Measurements from ENCODE around the gene BTBD6. TPM values are rescaled to one million over a fixed set of nuclear protein-coding genes. Genes with fewer than 3 reads are reported as not detected.

The BTBD6 gene
- total and polyA plus RNA-seq, 2 donors (not counting 3 experiments of a cell fraction or from before 2014, with no cell fraction given), result 63.1 to 65.0 TPM

DNA sequence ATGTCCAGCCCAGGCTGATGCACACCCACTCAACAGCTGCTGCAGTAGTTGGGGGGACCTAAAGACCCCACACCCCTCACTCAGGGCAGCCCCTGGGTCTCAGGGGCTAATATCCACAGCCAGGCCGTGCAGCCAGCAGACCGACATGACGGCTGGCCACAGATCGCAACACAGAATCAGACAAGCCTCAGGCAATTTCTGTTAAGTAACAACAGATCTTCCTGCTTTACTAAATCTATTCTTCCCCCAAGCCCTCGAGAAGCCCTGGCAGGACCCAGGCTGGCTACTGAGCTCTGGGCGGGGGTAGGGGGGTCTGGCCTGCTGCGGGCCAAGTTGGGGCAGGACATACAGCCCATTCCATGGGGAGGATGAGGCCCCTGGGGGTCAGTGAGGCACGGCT is 39.2 kb upstream of the BTBD6 start:
- dilution Hi-C loops (cut with MboI; ENCODE audit: extremely low pct_ligation_motif_present, low sequenced_read_pairs), result no loop called here

More for the DNA sequence above, 39.2 kb upstream of the BTBD6 start:
- Histone ChIP-seq H3K36me3 (ENCODE audit: control insufficient read depth in 2 of 2, extremely low read depth in 1 of 2, insufficient read depth in 2 of 2, low read length in 2 of 2) (peaks cover 0 to 12% of the 10 kb centered on the region in 2 experiments), H3K4me3 (replicated peaks in 1 of 3; ENCODE audit: insufficient read depth in 1 of 3, low read depth in 1 of 3, low read length in 3 of 3) (no peak overlapping the region), H3K27ac (ENCODE audit: insufficient read depth, low read depth, low read length) (no peak overlapping the region), H3K4me2 (ENCODE audit: insufficient read depth, low read length) (no peak overlapping the region), H3K9me1 (replicated peaks; ENCODE audit: control insufficient read depth, extremely low read depth, insufficient read depth, low read length) (no peaks in the 10 kb centered on the region), H3K9ac (replicated peaks; ENCODE audit: extremely low read depth, insufficient read depth, low read length) (no peak overlapping the region), H3K9me3 (replicated peaks; ENCODE audit: control insufficient read depth, insufficient read depth, low read length) (no peaks in the 10 kb centered on the region), H3K4me1 (ENCODE audit: control insufficient read depth, extremely low read depth, insufficient read depth, low read length) (no peaks in the 10 kb centered on the region), H2AFZ (ENCODE audit: low read depth, low read length) (no peak overlapping the region), H4K20me1 (replicated peaks; ENCODE audit: control insufficient read depth, extremely low read depth, insufficient read depth, low read length) (no peaks in the 10 kb centered on the region), H3K27me3 (ENCODE audit: control insufficient read depth in 2 of 2, insufficient read depth in 2 of 2, low read length in 2 of 2) (no peaks in the 10 kb centered on the region), H3K79me2 (ENCODE audit: control insufficient read depth, insufficient read depth, low read length) (no peaks in the 10 kb centered on the region)
- no peak for TF ChIP-seq POLR2AphosphoS5 (IDR thresholded peaks at IDR 0.05; ENCODE audit: insufficient read depth, low read depth, low read length)
- TF ChIP-seq GATA2 (IDR thresholded peaks at IDR 0.05; ENCODE audit: insufficient read depth, insufficient read length, low read depth, low read length), result no peak
- no peak for TF ChIP-seq POLR2A (IDR thresholded peaks at IDR 0.05; ENCODE audit: low read depth, low read length)
- TF ChIP-seq, protein P1, sequence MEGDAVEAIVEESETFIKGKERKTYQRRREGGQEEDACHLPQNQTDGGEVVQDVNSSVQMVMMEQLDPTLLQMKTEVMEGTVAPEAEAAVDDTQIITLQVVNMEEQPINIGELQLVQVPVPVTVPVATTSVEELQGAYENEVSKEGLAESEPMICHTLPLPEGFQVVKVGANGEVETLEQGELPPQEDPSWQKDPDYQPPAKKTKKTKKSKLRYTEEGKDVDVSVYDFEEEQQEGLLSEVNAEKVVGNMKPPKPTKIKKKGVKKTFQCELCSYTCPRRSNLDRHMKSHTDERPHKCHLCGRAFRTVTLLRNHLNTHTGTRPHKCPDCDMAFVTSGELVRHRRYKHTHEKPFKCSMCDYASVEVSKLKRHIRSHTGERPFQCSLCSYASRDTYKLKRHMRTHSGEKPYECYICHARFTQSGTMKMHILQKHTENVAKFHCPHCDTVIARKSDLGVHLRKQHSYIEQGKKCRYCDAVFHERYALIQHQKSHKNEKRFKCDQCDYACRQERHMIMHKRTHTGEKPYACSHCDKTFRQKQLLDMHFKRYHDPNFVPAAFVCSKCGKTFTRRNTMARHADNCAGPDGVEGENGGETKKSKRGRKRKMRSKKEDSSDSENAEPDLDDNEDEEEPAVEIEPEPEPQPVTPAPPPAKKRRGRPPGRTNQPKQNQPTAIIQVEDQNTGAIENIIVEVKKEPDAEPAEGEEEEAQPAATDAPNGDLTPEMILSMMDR (IDR thresholded peaks at IDR 0.05; ENCODE audit: extremely low read depth in 1 of 2, insufficient read depth in 1 of 2, low read depth in 1 of 2, low read length in 2 of 2), result no peak
- no peak for TF ChIP-seq EZH2 (IDR thresholded peaks at IDR 0.05; ENCODE audit: borderline replicate concordance, low read depth, low read length, severe bottlenecking)
- TF ChIP-seq FOS (IDR thresholded peaks at IDR 0.05; ENCODE audit: borderline replicate concordance, insufficient read depth, low read length), result no peak
- TF ChIP-seq MYC (IDR thresholded peaks at IDR 0.05; ENCODE audit: low read depth, low read length), result no peak
- TF ChIP-seq, protein P2, sequence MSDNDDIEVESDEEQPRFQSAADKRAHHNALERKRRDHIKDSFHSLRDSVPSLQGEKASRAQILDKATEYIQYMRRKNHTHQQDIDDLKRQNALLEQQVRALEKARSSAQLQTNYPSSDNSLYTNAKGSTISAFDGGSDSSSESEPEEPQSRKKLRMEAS (IDR thresholded peaks at IDR 0.05; ENCODE audit: insufficient read depth, insufficient read length), result no peak
- no peak for TF ChIP-seq JUN (IDR thresholded peaks at IDR 0.05; ENCODE audit: borderline replicate concordance, insufficient read depth, insufficient read length, low read depth)
- CTCF ChIA-PET, result no interaction called here
- POLR2A ChIA-PET, result no interaction called here
- FAIRE-seq (no peak), DNase-seq (ENCODE audit: low read depth, low spot score) (no peak)
- no TSS peak for BruUV-seq (replicated peaks)
- intact Hi-C loops (cut with micrococcal nuclease), result loop anchor here (10.0 kb wide), 1 partner anchor 46 kb away; no protein-coding TSS in a partner anchor
